22Rv1 (cell line): ENCODE measurements around the gene FBXW12.

Experiments used
- CTCF ChIP-seq: fragments of 450-650 bp; IDR thresholded peaks from 2 replicates; pipeline ENCODE4 v1.5.1; 2017; ENCODE audit warnings: mild to moderate bottlenecking
- ZFX ChIP-seq: fragments of 450-650 bp; IDR thresholded peaks from 2 replicates; pipeline ENCODE4 v1.6.1; 2017; ENCODE audit warnings: antibody characterized with exemption, borderline replicate concordance

GRCh38 chr3:48404440-48405342, 32.7 kb downstream of the FBXW12 start:
- TF ChIP-seq CTCF, result no peak
- no peak for TF ChIP-seq ZFX
